OCI-LY1 (cell line): ENCODE results near the gene BTC.

Source experiments
- EZH2 ChIP-seq: fragments of 200-600 bp; sonication (generic), shearing (Covaris generic); IDR thresholded peaks from 2 replicates; pipeline ENCODE4 v1.8.0; 2017; ENCODE audit warnings: borderline replicate concordance, mixed run types, mild to moderate bottlenecking, antibody characterized with exemption, low read length, moderate library complexity, mixed read lengths
- TF ChIP-seq, protein P1 (sequence below): fragments of 200-600 bp; sonication (generic), shearing (Covaris generic); IDR thresholded peaks from 2 replicates; pipeline ENCODE4 v1.5.1; 2017; ENCODE audit warnings: mild to moderate bottlenecking, antibody characterized with exemption, low read length, moderate library complexity, mixed read lengths

DNA sequence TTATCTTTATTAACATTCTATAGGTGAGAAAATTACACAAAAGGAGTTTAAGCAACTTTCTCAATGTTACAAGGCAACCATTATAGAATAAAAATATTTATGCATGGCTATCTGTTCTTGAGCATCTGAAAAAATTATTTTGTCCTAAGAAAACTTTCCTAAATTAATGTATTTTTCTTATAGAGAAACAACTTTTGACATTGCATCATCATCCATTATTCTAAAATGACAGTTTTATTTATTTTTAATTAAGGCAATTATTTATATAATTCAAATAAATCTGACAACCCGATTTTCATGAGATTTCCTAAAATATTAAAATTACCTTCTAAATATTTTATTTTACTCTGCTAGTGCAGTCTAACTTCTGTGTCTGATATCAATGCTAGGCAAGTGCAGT lies 4.8 kb downstream of the BTC start:
- TF ChIP-seq, protein P1, sequence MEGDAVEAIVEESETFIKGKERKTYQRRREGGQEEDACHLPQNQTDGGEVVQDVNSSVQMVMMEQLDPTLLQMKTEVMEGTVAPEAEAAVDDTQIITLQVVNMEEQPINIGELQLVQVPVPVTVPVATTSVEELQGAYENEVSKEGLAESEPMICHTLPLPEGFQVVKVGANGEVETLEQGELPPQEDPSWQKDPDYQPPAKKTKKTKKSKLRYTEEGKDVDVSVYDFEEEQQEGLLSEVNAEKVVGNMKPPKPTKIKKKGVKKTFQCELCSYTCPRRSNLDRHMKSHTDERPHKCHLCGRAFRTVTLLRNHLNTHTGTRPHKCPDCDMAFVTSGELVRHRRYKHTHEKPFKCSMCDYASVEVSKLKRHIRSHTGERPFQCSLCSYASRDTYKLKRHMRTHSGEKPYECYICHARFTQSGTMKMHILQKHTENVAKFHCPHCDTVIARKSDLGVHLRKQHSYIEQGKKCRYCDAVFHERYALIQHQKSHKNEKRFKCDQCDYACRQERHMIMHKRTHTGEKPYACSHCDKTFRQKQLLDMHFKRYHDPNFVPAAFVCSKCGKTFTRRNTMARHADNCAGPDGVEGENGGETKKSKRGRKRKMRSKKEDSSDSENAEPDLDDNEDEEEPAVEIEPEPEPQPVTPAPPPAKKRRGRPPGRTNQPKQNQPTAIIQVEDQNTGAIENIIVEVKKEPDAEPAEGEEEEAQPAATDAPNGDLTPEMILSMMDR = no peak
- TF ChIP-seq EZH2 = no peak
